Keratinocyte (primary cell): ENCODE results near the gene GH2.
"Not testable (repeated sequence)": the region's sequence is repeated elsewhere in the genome, so short reads cannot be mapped to it uniquely, and the experiment has no call there.

Experiments
- CTCF ChIP-seq, 3 experiments: IDR thresholded peaks in 1 of 3; conservative IDR thresholded peaks in 1 of 3; optimal IDR thresholded peaks in 1 of 3; 2 replicates in 2 of 3; 3 replicates in 1 of 3; pipeline versions ENCODE3 to v1.5.1; 2011; ENCODE audit warnings: low read length in 3 of 3, mild to moderate bottlenecking in 3 of 3, moderate library complexity in 2 of 3, control low read depth in 1 of 3, inconsistent platforms in 1 of 3; ENCODE audit not compliant: insufficient read depth in 2 of 3; ENCODE audit errors: extremely low read depth in 1 of 3
- EZH2 ChIP-seq: IDR thresholded peaks from one replicate; pipeline ENCODE4 v1.6.1; 2012; ENCODE audit warnings: inconsistent platforms, mild to moderate bottlenecking, low read length, moderate library complexity

- TF ChIP-seq CTCF (optimal IDR thresholded peaks at IDR 0.05 in 1 of 3, IDR thresholded peaks at IDR 0.05 in 1 of 3, conservative IDR thresholded peaks at IDR 0.05 in 1 of 3; ENCODE audit: extremely low read depth in 1 of 3, insufficient read depth in 2 of 3, low read length in 3 of 3); EZH2: not testable (repeated sequence)
Observed at GRCh38 chr17:63892316-63893037, 10.7 kb upstream of the GH2 start.
